Caco-2 (cell line): Measurements from ENCODE around the gene PBX1. TPM values are rescaled to one million over a fixed set of nuclear protein-coding genes. Genes with fewer than 3 reads are reported as not detected.
"Not testable (repeated sequence)": the region's sequence is repeated elsewhere in the genome, so short reads cannot be mapped to it uniquely, and the experiment has no call there.

ENCODE experiments used
- BruUV-seq: library from RNA; stranded (reverse); fragments of 400-500 nt; replicated peaks from 2 replicates; lab custom pipeline; 2021; lab: Mats Ljungman, UMichigan
- CTCF ChIA-PET: fragments of 300-600 bp; sonication (Branson Sonifier 250); formaldehyde crosslinking; loops from one replicate; lab custom pipeline; 2022; ENCODE audit warnings: antibody characterized with exemption; lab: Charles Lee
- POLR2A ChIA-PET: fragments of 300-600 bp; sonication (Branson Sonifier 250); formaldehyde crosslinking; loops from one replicate; lab custom pipeline; 2022; ENCODE audit warnings: antibody characterized with exemption; lab: Charles Lee
- DNase-seq, 2 experiments: peaks; one replicate each; pipeline versions ENCODE4 v3.0.0 to v3.0.0-alpha.2; 2020 to 2022
- H3K27me3 ChIP-seq: replicated peaks from 2 replicates; pipeline ENCODE4 v1.6.0; 2011; ENCODE audit warnings: low read length; ENCODE audit not compliant: control insufficient read depth, insufficient read depth
- H3K36me3 ChIP-seq: 2 replicates; pipeline ENCODE4 v1.5.1; 2011; ENCODE audit warnings: low read length; ENCODE audit not compliant: control insufficient read depth, insufficient read depth
- H3K4me1 ChIP-seq: fragments of 250-450 bp; sonication (Bioruptor Pico); 2 replicates; pipeline ENCODE4 v1.5.1; 2020; ENCODE audit warnings: mild to moderate bottlenecking
- H3K4me3 ChIP-seq: 2 replicates; pipeline ENCODE4 v1.5.1; 2011; ENCODE audit warnings: low read depth, mild to moderate bottlenecking, control low read depth, low read length
- H3K9me3 ChIP-seq: fragments of 250-450 bp; sonication (Bioruptor Pico); 2 replicates; pipeline ENCODE4 v1.5.1; 2020; ENCODE audit warnings: mild to moderate bottlenecking, moderate library complexity
- H3K27ac Mint-ChIP-seq: one replicate; pipeline ENCODE4 v1.8.0; 2022; ENCODE audit warnings: mixed read lengths; ENCODE audit not compliant: unreplicated experiment
- H3K27me3 Mint-ChIP-seq: one replicate; pipeline ENCODE4 v1.8.0; 2022; ENCODE audit warnings: mixed read lengths; ENCODE audit not compliant: insufficient read depth, unreplicated experiment
- H3K36me3 Mint-ChIP-seq: one replicate; pipeline ENCODE4 v1.8.0; 2022; ENCODE audit warnings: mild to moderate bottlenecking, mixed read lengths; ENCODE audit not compliant: insufficient read depth, unreplicated experiment
- H3K4me1 Mint-ChIP-seq: one replicate; pipeline ENCODE4 v1.8.0; 2022; ENCODE audit warnings: low read depth, mixed read lengths; ENCODE audit not compliant: unreplicated experiment
- H3K4me3 Mint-ChIP-seq: one replicate; pipeline ENCODE4 v1.8.0; 2022; ENCODE audit warnings: mild to moderate bottlenecking, moderate library complexity, mixed read lengths; ENCODE audit not compliant: unreplicated experiment
- H3K9me3 Mint-ChIP-seq: one replicate; pipeline ENCODE4 v1.8.0; 2022; ENCODE audit warnings: mixed read lengths; ENCODE audit not compliant: unreplicated experiment
- CTCF ChIP-seq, 2 experiments: fragments of 200-600 bp in 1 of 2; IDR thresholded peaks; 1 replicate in 1 of 2; 2 replicates in 1 of 2; pipeline versions ENCODE4 v1.5.1 to v1.8.0; 2011 to 2022; ENCODE audit warnings: antibody characterized with exemption in 1 of 2, control low read depth in 1 of 2, inconsistent platforms in 1 of 2, low read depth in 1 of 2, low read length in 1 of 2, mild to moderate bottlenecking in 1 of 2, moderate library complexity in 1 of 2; ENCODE audit not compliant: insufficient read depth in 1 of 2, severe bottlenecking in 1 of 2, unreplicated experiment in 1 of 2
- intact Hi-C: fragments of 100-400 bp; cut with micrococcal nuclease; formaldehyde crosslinking; loops from one replicate; pipeline ENCODE4 v1.10.0; 2022; ENCODE audit not compliant: unreplicated experiment
- total RNA-seq: library from RNA; stranded (reverse); gene quantifications from 2 replicates; pipeline ENCODE4 v1.2.3, GENCODE V29; 2022

Gene PBX1
- total RNA-seq, 1 experiment from 2014 or later: 103 TPM

- CTCF ChIA-PET: no interaction called here
- Mint-ChIP-seq H3K36me3 (peaks cover 54% of the 10 kb centered on the region), H3K9me3 (no peaks in the 10 kb centered on the region), H3K27me3 (no peaks in the 10 kb centered on the region), H3K4me1 (peaks cover 66% of the 10 kb centered on the region), H3K27ac (peak overlapping the region; percentile 80), H3K4me3 (no peak overlapping the region)
- Histone ChIP-seq H3K27me3 (no peaks in the 10 kb centered on the region), H3K36me3 (no peaks in the 10 kb centered on the region; the same call in 1 of the 2 replicates), H3K4me1 (peaks cover 75% of the 10 kb centered on the region), H3K4me3 (no peak overlapping the region), H3K9me3 (no peaks in the 10 kb centered on the region)
- POLR2A ChIA-PET: no interaction called here
- no peak for TF ChIP-seq CTCF (IDR thresholded peaks at IDR 0.05; ENCODE audit: insufficient read depth in 1 of 2, low read depth in 1 of 2, low read length in 1 of 2, severe bottlenecking in 1 of 2, unreplicated experiment in 1 of 2)
- no peak for DNase-seq
- intact Hi-C loops: no loop called here
- no TSS peak for BruUV-seq
These were observed 91.5 kb downstream of the PBX1 start for GRCh38 chr1:164650531-164650930.

- no TSS peak for BruUV-seq
- peak overlapping the region; percentile 80 for H3K27ac Mint-ChIP-seq
- CTCF ChIA-PET: interaction anchor here (0.7 kb wide), 1 partner anchor 82 kb away, joined by 4 read pairs; no protein-coding TSS in a partner anchor
These were observed 92.5 kb downstream of the PBX1 start for GRCh38 chr1:164651351-164651951.

GRCh38 chr1:164652969-164653368 is 94.0 kb downstream of the PBX1 start:
- H3K9me3 ChIP-seq, CTCF ChIA-PET, H3K4me3 Mint-ChIP-seq, POLR2A ChIA-PET, DNase-seq, H3K27me3 ChIP-seq, H3K4me3 ChIP-seq, H3K36me3 ChIP-seq, H3K27me3 Mint-ChIP-seq, H3K9me3 Mint-ChIP-seq, BruUV-seq, intact Hi-C loops, H3K27ac Mint-ChIP-seq: not testable (repeated sequence)
- H3K4me1 ChIP-seq: peaks cover 73% of the 10 kb centered on the region
- peaks cover 43% of the 10 kb centered on the region for H3K36me3 Mint-ChIP-seq
- peaks cover 61% of the 10 kb centered on the region for H3K4me1 Mint-ChIP-seq

More at GRCh38 chr1:164651351-164651951, 92.5 kb downstream of the PBX1 start:
- peak; percentile 34 to 72 for DNase-seq
- H3K9me3 Mint-ChIP-seq: no peaks in the 10 kb centered on the region
- Histone ChIP-seq H3K27me3 (no peaks in the 10 kb centered on the region), H3K36me3 (no peaks in the 10 kb centered on the region; the same call in 1 of the 2 replicates), H3K4me3 (no peak overlapping the region), H3K4me1 (peaks cover 75% of the 10 kb centered on the region), H3K9me3 (no peaks in the 10 kb centered on the region)
- no peak overlapping the region for H3K4me3 Mint-ChIP-seq
- H3K27me3 Mint-ChIP-seq: no peaks in the 10 kb centered on the region
- POLR2A ChIA-PET: no interaction called here
- peaks cover 52% of the 10 kb centered on the region for H3K36me3 Mint-ChIP-seq
- intact Hi-C loops: no loop called here
- no peak for TF ChIP-seq CTCF (IDR thresholded peaks at IDR 0.05; ENCODE audit: insufficient read depth in 1 of 2, low read depth in 1 of 2, low read length in 1 of 2, severe bottlenecking in 1 of 2, unreplicated experiment in 1 of 2)
- H3K4me1 Mint-ChIP-seq: peaks cover 68% of the 10 kb centered on the region
